ENCODE results near the gene UCHL3. TPM values are rescaled to one million over a fixed set of nuclear protein-coding genes. Genes with fewer than 3 reads are reported as not detected.

Gene UCHL3
- total and polyA plus RNA-seq, 2 of the 8 experiments (the other 6 are each of a cell fraction or from before 2014, with no cell fraction given): 33.0 to 61.1 TPM

DNA sequence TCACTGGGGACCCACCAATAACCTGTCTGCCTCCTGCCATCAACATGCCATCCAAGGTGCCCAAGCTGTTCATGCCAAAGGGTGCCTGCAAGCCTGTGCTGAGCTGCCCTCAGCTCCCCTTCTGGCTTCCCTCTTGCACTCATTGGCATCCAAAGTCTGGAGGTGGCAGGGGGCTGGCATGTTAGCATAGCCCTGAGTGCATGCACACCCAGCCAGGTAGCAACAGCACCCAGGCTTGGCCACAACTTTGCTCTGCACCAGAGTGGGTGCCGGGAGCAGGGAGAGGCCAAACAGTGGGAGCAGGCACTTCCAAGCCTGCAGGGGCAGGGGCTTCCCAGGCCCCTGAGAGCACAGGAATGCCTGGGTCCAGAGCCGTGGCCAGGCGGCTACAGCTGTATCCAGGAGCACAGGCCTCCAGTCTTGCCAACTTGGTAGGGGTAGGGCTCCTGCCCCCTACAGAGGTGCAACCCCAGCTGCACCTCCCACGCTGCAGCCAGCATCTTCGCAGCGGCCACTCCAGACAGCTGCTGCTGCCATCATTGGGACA, 41.5 kb upstream of the UCHL3 start (continued):
- no peak for TF ChIP-seq POU5F1 (IDR thresholded peaks at IDR 0.05; ENCODE audit: low read depth, low read length)
- TF ChIP-seq CHD1 (IDR thresholded peaks at IDR 0.05; ENCODE audit: low read depth, low read length): no peak
- TF ChIP-seq EP300 (IDR thresholded peaks at IDR 0.05; ENCODE audit: borderline replicate concordance in 1 of 2, low read depth in 2 of 2, low read length in 2 of 2): no peak

Data from H1 (cell line).